Type B pancreatic cell (in vitro differentiated cells): ENCODE data around the gene ALG2. TPM values are rescaled to one million over a fixed set of nuclear protein-coding genes. Genes with fewer than 3 reads are reported as not detected.

Experiments
- DNase-seq: peaks from one replicate; pipeline ENCODE4 v3.0.0; 2021; ENCODE audit warnings: mixed read lengths; ENCODE audit not compliant: unreplicated experiment; ENCODE audit errors: extremely low spot score
- H3K27ac Mint-ChIP-seq: 2 replicates; pipeline ENCODE4 v1.8.0; 2021; ENCODE audit warnings: mild to moderate bottlenecking, mixed read lengths
- H3K27me3 Mint-ChIP-seq: 2 replicates; pipeline ENCODE4 v1.8.0; 2021; ENCODE audit warnings: mixed read lengths
- H3K36me3 Mint-ChIP-seq: 2 replicates; pipeline ENCODE4 v1.8.0; 2021; ENCODE audit warnings: mixed read lengths
- H3K4me1 Mint-ChIP-seq: one replicate; pipeline ENCODE4 v1.8.0; 2021; ENCODE audit warnings: mixed read lengths; ENCODE audit not compliant: unreplicated experiment
- H3K4me3 Mint-ChIP-seq: 2 replicates; pipeline ENCODE4 v1.8.0; 2021; ENCODE audit warnings: mild to moderate bottlenecking, mixed read lengths
- H3K9me3 Mint-ChIP-seq: 2 replicates; pipeline ENCODE4 v1.8.0; 2021; ENCODE audit warnings: mixed read lengths
- CTCF ChIP-seq: fragments of 200-600 bp; sonication (generic); conservative IDR thresholded peaks from 2 replicates; pipeline ENCODE4 v1.5.0; 2021; ENCODE audit warnings: antibody characterized with exemption, mild to moderate bottlenecking
- total RNA-seq: library from RNA; stranded (reverse); gene quantifications from 2 replicates; pipeline ENCODE4 v1.2.1, GENCODE V29; 2021; ENCODE audit warnings: low replicate concordance

Gene ALG2
- total RNA-seq, 1 donor from 2014 or later = 35.3 TPM

- peaks cover 10% of the 10 kb centered on the region for H3K4me1 Mint-ChIP-seq
- peaks cover 44% of the 10 kb centered on the region for H3K27me3 Mint-ChIP-seq
- peak; percentile 98 for TF ChIP-seq CTCF
These were observed 37.0 kb downstream of the ALG2 start for GRCh38 chr9:99184475-99185347.

GRCh38 chr9:99184110-99184474, 37.6 kb downstream of the ALG2 start:
- DNase-seq = no peak
- Mint-ChIP-seq H3K27ac (peak overlapping the region; percentile 60), H3K36me3 (no peaks in the 10 kb centered on the region), H3K27me3 (peaks cover 38% of the 10 kb centered on the region), H3K9me3 (no peaks in the 10 kb centered on the region), H3K4me3 (no peak overlapping the region), H3K4me1 (peaks cover 10% of the 10 kb centered on the region)
- no peak for TF ChIP-seq CTCF

More at GRCh38 chr9:99184475-99185347, 37.0 kb downstream of the ALG2 start:
- Mint-ChIP-seq H3K27ac (peak overlapping the region; percentile 60), H3K9me3 (no peaks in the 10 kb centered on the region), H3K36me3 (no peaks in the 10 kb centered on the region), H3K4me3 (no peak overlapping the region)
- peak; percentile 83 for DNase-seq

GRCh38 chr9:99183616-99184015, 38.1 kb downstream of the ALG2 start:
- Mint-ChIP-seq H3K4me3 (no peak overlapping the region), H3K4me1 (peaks cover 10% of the 10 kb centered on the region), H3K27ac (no peak overlapping the region), H3K27me3 (peaks cover 36% of the 10 kb centered on the region), H3K9me3 (no peaks in the 10 kb centered on the region), H3K36me3 (no peaks in the 10 kb centered on the region)
- TF ChIP-seq CTCF = no peak
- no peak for DNase-seq

GRCh38 chr9:99182356-99182755, 39.4 kb downstream of the ALG2 start:
- no peak overlapping the region for H3K27ac Mint-ChIP-seq
- TF ChIP-seq CTCF = no peak
- H3K4me3 Mint-ChIP-seq = no peak overlapping the region
- no peaks in the 10 kb centered on the region for H3K9me3 Mint-ChIP-seq
- H3K36me3 Mint-ChIP-seq = no peaks in the 10 kb centered on the region
- peaks cover 26% of the 10 kb centered on the region for H3K27me3 Mint-ChIP-seq
- no peak for DNase-seq
- peaks cover 10% of the 10 kb centered on the region for H3K4me1 Mint-ChIP-seq

- DNase-seq = no peak
- TF ChIP-seq CTCF = no peak
- Mint-ChIP-seq H3K4me1 (peaks cover 15% of the 10 kb centered on the region), H3K9me3 (no peaks in the 10 kb centered on the region), H3K27ac (no peak overlapping the region), H3K27me3 (peaks cover 29% of the 10 kb centered on the region), H3K4me3 (no peak overlapping the region), H3K36me3 (no peaks in the 10 kb centered on the region)
These were observed 40.1 kb downstream of the ALG2 start for GRCh38 chr9:99181621-99182020.
